Progenitor cell of endocrine pancreas (in vitro differentiated cells): ENCODE results near the gene USH1G. TPM values are rescaled to one million over a fixed set of nuclear protein-coding genes. Genes with fewer than 3 reads are reported as not detected.

Experiments
- DNase-seq: peaks from one replicate; pipeline ENCODE4 v3.0.0; 2021; ENCODE audit warnings: low spot score; ENCODE audit not compliant: unreplicated experiment
- H3K27ac Mint-ChIP-seq: 2 replicates; pipeline ENCODE4 v1.8.0; 2021; ENCODE audit warnings: mild to moderate bottlenecking, moderate library complexity, mixed read lengths
- H3K27me3 Mint-ChIP-seq: 2 replicates; pipeline ENCODE4 v1.8.0; 2021; ENCODE audit warnings: mixed read lengths
- H3K36me3 Mint-ChIP-seq: 2 replicates; pipeline ENCODE4 v1.8.0; 2022; ENCODE audit warnings: mixed read lengths; ENCODE audit not compliant: insufficient read depth
- H3K4me1 Mint-ChIP-seq: 2 replicates; pipeline ENCODE4 v1.8.0; 2021; ENCODE audit warnings: low read depth, mixed read lengths
- H3K4me3 Mint-ChIP-seq: 2 replicates; pipeline ENCODE4 v1.8.0; 2021; ENCODE audit warnings: low read depth, mild to moderate bottlenecking, moderate library complexity, mixed read lengths
- H3K9me3 Mint-ChIP-seq: 2 replicates; pipeline ENCODE4 v1.8.0; 2021; ENCODE audit warnings: low read depth, mixed read lengths
- total RNA-seq: library from RNA; stranded (reverse); gene quantifications from 2 replicates; pipeline ENCODE4 v1.2.1, GENCODE V29; 2021
- TF ChIP-seq, protein P1 (sequence below): fragments of 200-600 bp; sonication (generic); IDR thresholded peaks from one replicate; pipeline ENCODE4 v1.5.0; 2021; ENCODE audit warnings: antibody characterized with exemption, mild to moderate bottlenecking; ENCODE audit not compliant: unreplicated experiment

The USH1G gene
- total RNA-seq, 1 donor from 2014 or later = 0.19 TPM

DNA sequence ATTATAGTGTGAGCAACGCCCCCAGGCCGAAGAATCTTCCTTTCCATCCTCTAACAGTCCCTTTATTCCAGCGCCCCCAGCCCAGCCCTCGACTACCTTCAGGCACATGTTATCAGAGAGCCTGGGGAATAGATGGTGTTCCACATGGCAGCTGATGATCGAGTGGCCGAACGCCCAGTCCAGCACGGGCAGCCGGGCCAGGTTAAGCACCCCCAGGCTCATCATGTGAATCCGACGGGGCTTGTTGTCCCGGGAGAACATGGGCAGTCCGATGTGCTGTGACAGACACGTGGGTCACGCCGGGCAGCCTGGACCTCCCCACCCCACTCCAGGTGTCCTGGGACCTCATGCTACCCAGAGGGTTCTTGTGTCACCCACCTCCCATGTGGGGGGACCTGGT, 43.7 kb downstream of the USH1G start:
- H3K4me3 Mint-ChIP-seq = no peak overlapping the region
- no peaks in the 10 kb centered on the region for H3K9me3 Mint-ChIP-seq
- peaks cover 14% of the 10 kb centered on the region for H3K4me1 Mint-ChIP-seq
- no peak for DNase-seq
- no peaks in the 10 kb centered on the region for H3K36me3 Mint-ChIP-seq
- TF ChIP-seq, protein P1, sequence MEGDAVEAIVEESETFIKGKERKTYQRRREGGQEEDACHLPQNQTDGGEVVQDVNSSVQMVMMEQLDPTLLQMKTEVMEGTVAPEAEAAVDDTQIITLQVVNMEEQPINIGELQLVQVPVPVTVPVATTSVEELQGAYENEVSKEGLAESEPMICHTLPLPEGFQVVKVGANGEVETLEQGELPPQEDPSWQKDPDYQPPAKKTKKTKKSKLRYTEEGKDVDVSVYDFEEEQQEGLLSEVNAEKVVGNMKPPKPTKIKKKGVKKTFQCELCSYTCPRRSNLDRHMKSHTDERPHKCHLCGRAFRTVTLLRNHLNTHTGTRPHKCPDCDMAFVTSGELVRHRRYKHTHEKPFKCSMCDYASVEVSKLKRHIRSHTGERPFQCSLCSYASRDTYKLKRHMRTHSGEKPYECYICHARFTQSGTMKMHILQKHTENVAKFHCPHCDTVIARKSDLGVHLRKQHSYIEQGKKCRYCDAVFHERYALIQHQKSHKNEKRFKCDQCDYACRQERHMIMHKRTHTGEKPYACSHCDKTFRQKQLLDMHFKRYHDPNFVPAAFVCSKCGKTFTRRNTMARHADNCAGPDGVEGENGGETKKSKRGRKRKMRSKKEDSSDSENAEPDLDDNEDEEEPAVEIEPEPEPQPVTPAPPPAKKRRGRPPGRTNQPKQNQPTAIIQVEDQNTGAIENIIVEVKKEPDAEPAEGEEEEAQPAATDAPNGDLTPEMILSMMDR = no peak
- H3K27ac Mint-ChIP-seq = no peak overlapping the region
- peaks cover 9% of the 10 kb centered on the region for H3K27me3 Mint-ChIP-seq

DNA sequence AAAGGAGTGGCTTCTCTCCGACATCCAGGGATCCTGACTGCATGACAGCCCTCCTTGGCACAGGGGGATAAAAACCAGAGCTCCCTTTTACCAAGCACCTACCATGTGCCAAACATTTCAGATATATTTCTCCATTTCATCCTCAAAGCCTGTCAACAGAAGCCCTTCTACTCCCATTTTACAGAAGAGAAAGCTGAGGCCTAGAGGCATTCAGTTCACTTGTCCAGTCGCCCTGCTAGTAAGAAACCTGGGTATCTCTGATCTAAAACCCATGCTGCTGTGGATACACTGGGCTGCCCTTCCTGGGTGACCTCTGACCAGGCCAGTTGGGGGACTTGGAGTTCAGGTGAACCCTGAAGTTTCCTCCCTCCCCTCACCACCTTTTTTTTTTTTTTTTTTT, 44.4 kb downstream of the USH1G start:
- Mint-ChIP-seq H3K27ac (no peak overlapping the region), H3K9me3 (no peaks in the 10 kb centered on the region)
- TF ChIP-seq, protein P1 = no peak

DNA sequence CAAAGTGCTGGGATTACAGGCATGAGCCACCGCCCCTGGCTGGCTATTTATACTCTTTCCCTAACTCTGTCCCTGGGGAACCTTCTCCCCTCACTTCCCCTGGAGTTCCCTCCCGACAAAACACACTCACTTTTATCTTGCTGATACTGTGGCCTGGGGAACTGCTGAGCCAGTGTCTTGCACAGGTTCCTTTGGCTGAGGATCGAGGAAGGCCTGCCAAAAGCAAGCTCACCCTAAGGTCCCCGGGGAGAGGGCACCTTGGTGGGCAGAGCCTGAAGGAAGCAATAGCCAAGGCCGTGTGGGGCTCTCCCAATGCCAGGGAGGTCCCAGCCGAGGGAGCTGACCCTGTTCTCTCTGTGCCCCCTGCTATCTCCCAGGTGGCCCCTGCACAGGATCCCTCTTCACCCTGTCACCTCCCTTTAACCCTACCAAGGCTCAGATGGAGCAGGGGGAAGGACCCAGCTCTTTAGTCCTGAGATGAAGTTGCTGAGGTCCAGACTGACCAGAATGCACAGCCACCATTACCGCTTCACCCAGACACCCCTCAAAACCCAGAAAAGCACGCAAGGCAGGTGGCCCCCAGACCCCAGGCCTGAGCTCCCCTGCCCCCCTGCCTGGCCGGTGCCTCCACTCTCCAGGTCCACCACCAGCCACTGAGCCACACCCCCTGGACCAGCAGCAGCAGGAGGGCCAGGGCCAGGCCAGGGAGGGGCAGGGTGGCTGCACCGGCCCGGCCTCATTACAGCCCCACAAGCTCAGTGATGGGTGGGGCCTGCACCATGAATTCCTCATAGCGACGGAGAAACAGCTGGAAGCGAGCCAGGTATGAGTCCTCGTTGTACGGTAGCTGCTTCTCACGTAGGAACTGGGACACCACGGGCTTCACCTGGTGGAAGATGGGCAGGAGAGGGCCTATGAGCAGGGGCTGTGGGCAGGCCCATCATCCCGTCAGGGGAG, 45.2 kb downstream of the USH1G start:
- H3K36me3 Mint-ChIP-seq = no peaks in the 10 kb centered on the region
- no peak overlapping the region for H3K4me3 Mint-ChIP-seq
- DNase-seq = no peak
- TF ChIP-seq, protein P1 = no peak
- H3K27ac Mint-ChIP-seq = peak overlapping the region; percentile 38
- peaks cover 8% of the 10 kb centered on the region for H3K27me3 Mint-ChIP-seq
- peaks cover 18% of the 10 kb centered on the region for H3K4me1 Mint-ChIP-seq
- no peaks in the 10 kb centered on the region for H3K9me3 Mint-ChIP-seq

More for the DNA sequence above, 44.4 kb downstream of the USH1G start:
- Mint-ChIP-seq H3K27me3 (peaks cover 8% of the 10 kb centered on the region), H3K4me3 (no peak overlapping the region), H3K4me1 (peaks cover 18% of the 10 kb centered on the region), H3K36me3 (no peaks in the 10 kb centered on the region)
- no peak for DNase-seq

DNA sequence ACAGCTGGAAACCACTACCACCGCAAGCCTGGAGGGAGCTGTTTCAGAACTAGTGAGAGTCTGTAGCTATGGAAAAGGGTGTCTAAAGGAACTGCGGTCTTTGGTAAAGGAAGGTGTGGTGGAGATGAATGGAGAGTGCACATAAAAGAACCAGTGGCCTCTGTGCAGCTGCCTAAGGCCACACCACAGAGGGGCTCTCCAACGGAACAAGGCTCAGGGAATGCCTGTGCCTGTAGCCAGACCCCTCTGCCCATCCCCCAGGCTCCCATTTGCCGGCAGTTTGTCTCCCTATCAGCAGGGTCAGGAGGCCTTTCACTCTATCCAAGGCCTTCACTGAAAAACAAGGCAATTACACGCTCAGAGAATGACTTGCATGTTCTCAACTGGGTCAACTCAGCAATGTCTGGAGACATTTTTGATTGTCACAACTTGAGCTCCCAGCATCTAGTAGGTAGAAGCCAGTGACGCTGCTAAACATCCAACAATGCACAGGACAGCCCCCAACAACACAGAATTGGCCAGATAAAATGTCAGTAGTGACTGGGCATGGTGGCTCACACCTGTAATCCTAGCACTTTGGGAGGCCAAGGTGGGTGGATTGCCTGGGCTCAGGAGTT, 47.0 kb downstream of the USH1G start:
- DNase-seq = no peak

More for the DNA sequence above, 47.0 kb downstream of the USH1G start:
- peaks cover 4% of the 10 kb centered on the region for H3K27me3 Mint-ChIP-seq
- peak overlapping the region; percentile 71 for H3K27ac Mint-ChIP-seq
- peaks cover 32% of the 10 kb centered on the region for H3K4me1 Mint-ChIP-seq
- H3K9me3 Mint-ChIP-seq = no peaks in the 10 kb centered on the region
- no peak overlapping the region for H3K4me3 Mint-ChIP-seq
- TF ChIP-seq, protein P1 = no peak
- H3K36me3 Mint-ChIP-seq = no peaks in the 10 kb centered on the region
